SKM-1 treated with dmso at 0.1 percent for 144 hours (cell line): ENCODE data around the gene COL17A1.

ENCODE experiments used
- DNase-seq: peaks from one replicate; lab custom pipeline; 2025; ENCODE audit not compliant: unreplicated experiment; lab: John Stamatoyannopoulos, UW

The COL17A1 gene

GRCh38 chr10:104085801-104086400 is at the start of gene COL17A1:
COL17A1 (minus strand) TSS chr10:104085880; CDS start chr10:104080673, 5,207 bp downstream.
- DNase-seq = no peak

DNA sequence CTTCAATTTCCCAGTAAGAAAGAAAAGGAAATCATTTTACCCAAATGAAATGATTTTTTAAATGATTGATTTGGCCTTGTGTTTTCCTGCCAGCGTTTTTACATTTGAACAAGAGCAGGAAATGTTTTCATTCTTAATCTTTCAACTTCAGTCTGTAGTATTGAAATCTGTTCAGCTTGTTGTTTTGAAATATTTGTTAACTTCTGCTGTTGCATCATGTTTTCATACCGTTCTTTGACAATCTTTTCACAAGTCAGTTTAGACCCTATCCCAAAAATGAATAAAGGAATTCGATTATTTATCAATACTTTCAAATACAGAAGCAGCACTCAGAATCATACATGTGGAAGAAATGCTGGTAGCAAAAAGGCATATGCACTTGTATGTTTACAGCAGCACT is 44.4 kb upstream of the COL17A1 start:
- no peak for DNase-seq

- no peak for DNase-seq
Observed at GRCh38 chr10:104128214-104128613, 42.5 kb upstream of the COL17A1 start.

DNA sequence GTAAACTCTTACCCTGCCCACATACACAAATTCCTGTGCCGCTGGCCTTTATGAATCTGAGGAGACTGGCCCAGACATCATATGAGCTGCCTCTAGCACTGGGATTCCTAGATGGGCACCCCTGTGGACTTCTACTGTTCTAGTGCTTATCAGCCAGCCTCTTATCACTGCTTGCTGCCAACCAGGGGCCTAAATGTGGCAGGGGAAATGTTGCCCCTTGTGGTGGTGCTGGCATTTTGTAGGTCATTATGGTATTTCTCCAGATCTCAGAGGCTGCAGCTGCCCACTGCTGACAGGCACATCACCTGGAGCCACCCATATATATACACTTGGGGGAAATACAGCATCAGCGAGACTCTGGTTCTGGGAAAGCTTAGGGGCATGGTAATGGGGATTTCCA is 41.7 kb upstream of the COL17A1 start:
- DNase-seq = no peak

DNA sequence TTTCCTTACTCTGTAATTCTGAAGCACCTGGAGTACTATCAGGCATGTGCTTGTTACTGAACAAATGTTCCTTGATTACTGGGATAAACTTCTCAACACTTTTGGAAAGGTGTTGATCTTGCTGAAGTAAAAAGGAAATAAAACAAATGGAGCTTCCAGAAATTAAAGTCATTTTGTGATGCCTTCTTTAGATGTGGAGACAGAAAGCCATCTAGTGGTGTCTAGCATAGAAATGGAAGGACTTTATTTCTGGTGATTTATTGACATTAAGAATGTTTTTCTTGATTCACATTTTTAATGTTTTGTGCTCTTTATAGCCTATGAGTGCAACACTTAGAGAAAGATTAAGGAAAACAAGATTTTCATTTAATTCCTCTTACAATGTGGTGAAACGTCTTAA is 37.7 kb upstream of the COL17A1 start:
- DNase-seq = no peak

DNA sequence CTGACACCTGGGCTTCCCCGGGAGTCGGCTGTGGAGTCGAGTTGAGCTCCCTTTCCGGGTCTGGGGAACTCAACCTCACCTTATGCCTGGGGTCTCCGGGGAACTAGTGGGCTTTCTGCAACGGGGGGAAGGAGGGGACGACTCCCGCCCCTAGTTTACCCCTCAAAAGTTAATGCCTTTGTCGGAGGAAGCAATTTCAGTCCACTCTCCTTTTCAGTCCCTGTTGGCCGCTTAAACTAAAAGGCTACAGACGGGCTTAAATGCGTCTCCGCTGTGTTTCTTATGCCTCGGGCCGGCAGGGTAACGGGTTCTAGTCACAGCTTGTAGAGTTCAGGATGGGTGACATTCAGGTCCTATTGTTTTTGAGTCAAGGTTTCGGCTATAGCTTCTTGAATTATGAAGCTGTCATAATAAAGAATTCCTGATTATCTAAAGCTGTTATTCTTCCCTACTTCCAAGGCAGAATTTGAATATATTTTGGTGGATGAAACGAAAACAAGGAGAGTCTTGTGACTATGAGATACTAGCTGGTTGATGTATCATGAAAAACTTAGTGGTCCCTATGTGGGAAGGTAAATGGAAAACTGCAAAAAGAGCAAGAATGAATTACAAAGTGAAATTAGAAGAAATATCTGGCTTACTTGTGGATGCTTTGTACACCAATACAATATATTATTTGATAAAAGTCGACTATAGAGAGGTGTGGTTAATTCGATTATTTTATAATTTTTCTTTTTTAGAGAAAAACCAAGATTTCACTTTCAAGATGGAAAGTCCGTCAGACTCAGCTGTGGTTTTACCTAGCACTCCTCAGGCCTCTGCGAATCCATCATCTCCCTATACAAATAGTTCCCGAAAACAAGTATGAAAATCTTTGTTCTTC is 36.8 kb upstream of the COL17A1 start:
- no peak for DNase-seq

GRCh38 chr10:104121485-104122224 is 36.0 kb upstream of the COL17A1 start, which contains the start of gene SFR1:
SFR1 (plus strand) TSS chr10:104122171; CDS start chr10:104122184, 13 bp downstream.
- peak; percentile 99 for DNase-seq

DNA sequence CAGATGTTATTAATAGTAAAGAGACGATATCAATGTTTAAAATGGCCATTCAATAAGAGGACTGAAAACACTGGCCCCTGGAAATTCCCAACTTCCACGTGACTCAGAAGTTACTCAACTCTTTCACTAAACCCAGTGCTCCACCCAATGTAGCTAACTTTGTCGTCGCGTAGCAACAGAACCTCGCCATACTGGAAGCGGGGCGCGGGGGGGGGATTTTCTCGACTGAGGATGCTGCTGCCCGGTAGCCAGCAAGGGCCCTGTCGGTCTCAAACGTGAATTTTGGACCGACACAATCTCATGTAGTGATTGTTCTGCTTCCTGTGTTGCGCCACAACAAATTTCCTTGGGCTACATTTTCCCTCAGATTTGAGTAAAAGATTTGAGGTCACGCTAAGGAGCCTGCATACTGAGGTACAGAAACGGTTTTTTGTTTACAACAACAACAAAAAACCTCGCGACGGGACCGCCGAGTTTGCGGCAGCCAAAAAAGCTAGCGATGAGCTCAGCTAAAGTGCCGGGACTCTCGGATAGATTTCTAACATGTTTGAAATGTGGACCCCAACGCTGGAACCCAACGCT is 35.3 kb upstream of the COL17A1 start:
- DNase-seq = peak; percentile 84

DNA sequence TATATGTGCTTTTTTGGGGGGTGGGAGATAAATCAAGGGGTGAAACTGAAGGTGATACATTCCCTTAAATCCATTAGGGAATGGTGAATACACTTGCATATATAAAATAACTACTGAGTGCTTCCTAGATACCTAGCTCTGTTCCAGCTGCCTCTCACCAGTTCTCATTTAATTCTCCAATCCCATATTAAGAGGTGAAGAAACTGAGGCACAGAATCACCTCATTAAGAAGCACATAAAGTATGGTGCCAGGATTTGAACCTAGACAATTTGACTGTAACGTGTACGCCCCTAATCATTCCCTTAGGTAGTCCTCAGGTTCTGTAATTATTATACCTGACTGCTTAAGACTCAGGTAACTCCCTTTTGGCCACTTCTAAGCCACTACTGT is 34.8 kb upstream of the COL17A1 start:
- no peak for DNase-seq

- no peak for DNase-seq
Observed at GRCh38 chr10:104119996-104120395, 34.3 kb upstream of the COL17A1 start.

DNA sequence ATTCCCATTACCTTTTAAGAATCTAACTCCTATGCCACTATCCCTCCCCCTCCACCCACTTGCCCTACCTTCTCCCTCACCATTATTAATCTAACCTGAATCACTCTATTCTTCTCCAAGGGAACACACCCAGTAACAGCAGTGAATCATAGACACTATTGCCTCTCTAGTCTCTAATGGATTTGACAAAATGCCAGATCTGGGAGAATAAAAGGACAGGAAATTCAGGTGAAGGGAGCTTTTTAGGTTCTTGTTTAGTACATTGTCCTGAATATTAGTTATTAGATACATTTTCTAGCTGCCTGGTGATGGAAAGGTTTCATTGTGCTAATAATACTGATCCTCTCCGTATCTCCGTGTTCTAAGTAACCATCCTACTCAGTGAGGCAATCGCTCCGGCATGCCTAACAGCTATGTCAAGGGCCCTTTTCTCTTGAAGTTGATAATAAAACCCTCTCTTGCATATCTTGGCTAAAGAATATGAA is 32.2 kb upstream of the COL17A1 start:
- no peak for DNase-seq

DNA sequence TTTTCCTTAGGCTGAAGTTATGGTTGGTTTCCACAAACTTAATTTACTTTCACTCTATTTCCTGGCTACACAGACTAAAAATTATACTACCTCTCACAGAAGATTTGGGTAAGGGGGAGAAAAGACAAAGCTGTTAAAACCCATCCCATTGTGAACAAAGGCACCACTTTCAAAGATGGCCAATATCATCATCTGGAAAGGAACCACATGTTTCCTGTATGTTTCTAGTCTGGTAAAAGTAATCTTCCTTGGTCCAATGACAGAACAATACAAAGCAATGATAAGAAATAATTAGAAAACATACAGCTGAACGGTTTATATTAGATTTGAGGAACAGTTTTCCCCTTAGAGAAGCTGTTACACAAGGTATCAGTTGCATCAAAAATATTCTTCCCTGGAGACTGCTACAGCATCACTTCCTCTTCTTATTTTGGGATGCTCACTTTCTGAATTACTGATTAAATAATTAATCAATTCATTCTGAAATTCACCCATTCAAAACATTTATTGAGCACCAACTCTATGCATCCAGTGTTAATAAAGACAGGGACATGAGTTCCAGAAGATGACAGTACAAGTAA is 27.8 kb upstream of the COL17A1 start:
- no peak for DNase-seq

DNA sequence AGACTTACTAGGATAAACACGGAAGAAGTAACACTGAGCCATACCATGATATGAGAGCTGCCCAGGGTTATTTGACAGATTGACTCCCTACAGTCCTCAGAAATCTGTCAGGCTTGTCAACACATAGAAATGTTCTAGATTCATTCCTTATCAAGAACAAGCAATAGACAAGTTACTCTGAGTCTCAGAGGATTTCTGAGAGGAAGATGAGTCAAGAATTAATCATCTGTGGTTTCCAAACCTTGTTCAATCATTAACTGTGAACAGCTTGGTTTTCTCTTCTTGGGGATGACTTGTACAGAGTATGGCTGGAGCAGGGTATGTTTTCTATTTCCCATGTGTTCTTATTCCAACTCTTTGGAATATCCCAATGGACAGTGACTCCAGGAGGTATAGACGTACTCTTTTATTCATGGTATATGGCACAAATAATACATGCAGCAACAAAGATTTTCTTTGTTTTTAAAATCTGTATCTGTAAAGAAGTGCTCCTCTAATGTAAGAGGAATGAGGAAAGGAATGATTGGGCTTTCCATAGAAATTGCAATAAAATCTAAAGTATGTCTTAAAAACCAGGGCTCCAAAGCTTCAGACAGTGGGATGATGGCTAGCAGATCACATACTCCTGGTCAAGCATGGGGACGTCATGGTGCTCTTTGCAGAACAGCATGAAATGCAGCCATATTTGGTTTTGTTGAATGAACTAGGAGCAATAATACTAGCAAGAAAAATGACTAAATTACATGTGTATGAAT is 24.4 kb upstream of the COL17A1 start:
- no peak for DNase-seq

DNA sequence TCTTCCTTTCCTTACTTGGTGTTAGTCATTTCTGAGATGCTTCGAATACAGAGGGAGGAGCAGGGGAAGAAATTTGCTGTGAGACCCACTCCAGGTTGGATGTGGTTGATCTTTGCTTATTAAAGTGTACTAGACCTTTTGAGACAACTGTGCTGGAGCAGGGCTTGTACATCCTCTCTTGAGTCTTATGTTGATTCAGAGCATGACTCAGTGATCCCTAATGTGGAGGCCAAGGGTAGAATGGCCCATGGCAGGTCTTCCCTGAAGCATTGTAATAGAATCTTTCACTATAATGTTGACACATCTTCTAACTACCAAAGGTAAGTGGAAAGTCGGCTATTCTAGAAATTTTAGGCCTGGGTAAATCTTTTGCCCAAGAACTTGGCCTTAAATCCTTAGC is 19.2 kb upstream of the COL17A1 start:
- DNase-seq = no peak

DNA sequence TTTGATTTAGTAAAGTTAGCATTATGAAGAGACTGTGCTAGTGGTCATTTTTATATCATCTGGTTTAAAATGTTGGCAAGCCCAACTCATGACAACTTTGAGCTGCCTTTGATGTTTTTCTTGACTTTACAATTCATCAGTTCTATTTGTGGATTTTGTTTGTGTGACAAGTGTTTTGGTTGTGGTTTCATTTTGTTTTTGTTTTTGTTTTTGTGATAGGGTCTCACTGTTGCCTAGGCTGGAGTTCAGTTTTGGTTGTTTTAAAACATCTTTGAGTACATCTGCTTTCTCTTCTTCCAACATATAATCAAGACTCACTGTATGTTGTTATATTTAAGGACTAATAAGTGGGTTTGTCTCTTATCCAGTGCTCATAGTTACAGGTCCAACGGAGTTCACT is 18.7 kb upstream of the COL17A1 start:
- no peak for DNase-seq

DNA sequence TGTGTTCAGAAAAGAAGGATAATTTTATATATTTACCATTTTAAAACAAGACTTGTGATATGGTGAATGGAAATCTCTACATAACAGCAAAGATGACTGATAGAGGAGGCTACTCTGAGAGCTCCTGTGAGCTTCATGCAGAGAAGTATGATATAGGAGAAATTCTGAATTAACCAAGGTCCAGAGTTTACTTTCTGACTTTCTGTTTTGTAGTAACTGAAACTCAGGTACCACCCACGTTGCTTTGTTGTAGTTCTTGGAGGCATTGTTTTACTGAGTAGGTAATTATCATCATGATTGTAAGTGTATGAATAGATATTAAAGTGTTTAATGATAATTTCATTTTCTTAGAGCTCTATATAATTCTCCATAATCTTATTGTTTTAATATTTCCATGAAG is 18.3 kb upstream of the COL17A1 start:
- no peak for DNase-seq

DNA sequence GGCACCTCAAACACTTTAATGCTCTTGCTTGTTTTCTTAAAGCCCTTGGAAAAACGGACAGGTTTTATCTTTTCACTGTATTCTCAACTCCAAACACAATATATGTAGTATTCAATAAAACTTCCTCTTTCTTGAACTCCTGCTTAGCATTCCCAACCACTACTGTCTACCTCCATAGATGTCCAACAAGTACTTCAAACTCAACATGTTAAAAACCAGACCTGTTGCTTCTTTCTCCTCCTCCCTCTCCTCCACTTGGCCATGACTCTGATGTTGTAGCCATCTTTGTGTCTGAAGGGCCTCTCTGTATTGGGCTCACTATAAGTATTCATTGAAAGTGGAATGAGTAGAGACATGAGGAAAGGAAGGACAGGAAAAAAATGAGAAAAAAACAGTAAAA is 16.2 kb upstream of the COL17A1 start:
- no peak for DNase-seq

- DNase-seq = no peak
Observed at GRCh38 chr10:104100795-104101194, 15.1 kb upstream of the COL17A1 start.

DNA sequence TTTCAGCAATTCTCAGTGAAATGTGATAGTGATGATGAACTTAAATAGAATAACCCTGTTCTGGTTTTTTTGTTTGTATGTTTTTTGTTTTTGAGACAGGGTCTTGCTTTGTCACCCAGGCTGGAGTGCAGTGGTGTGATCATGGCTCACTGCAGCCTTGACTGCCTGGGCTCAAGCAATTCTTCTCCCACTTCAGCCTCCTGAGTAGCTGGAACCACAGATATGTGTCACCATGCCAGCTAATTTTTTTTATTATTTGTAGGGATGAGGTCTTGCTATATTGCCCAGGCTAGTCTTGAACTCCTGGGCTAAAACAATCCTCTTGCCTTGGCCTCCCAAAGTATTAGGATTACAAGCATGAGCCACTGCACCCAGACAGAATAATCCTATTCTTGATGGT is 14.3 kb upstream of the COL17A1 start:
- DNase-seq = no peak

DNA sequence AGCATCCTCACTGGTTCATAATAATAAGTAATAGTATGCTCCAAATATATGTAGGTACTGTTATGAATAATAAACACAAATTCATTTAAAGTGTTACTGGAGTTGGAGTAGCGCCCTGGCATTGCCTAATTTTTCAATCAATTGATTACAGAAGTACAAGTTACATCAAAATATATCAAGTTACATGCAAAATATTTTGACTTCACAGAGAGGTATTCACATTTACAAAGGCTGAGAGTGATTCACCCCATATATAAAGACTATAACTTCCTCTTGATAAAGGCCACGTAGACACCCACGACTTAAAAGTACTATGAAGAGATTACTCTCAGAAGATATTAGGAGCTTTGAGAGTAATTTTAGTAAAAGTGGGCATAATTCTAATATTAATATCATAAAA is 13.6 kb upstream of the COL17A1 start:
- no peak for DNase-seq
